Cardiac muscle cell (in vitro differentiated cells and primary cell): ENCODE measurements around the gene MAST4. TPM values are rescaled to one million over a fixed set of nuclear protein-coding genes. Genes with fewer than 3 reads are reported as not detected.

Experiments
- DNase-seq, 2 donors: peaks; one replicate each; pipeline versions ENCODE4 v3.0.0 to v3.0.0-alpha.2; 2010 to 2017; ENCODE audit warnings: low read depth in 1 of 2, low spot score in 1 of 2
- H3K27ac ChIP-seq: fragments of 200-600 bp; sonication (generic); 2 replicates; pipeline ENCODE4 v1.5.1; 2016
- H3K27me3 ChIP-seq: fragments of 200-600 bp; sonication (generic); 2 replicates; pipeline ENCODE4 v1.6.0; 2016; ENCODE audit warnings: control low read depth
- H3K36me3 ChIP-seq: fragments of 200-600 bp; sonication (generic); 2 replicates; pipeline ENCODE4 v1.5.1; 2016; ENCODE audit warnings: control low read depth
- H3K4me1 ChIP-seq: fragments of 200-600 bp; sonication (generic); 2 replicates; pipeline ENCODE4 v1.8.1; 2017; ENCODE audit warnings: low read depth, mild to moderate bottlenecking, mixed run types
- H3K4me3 ChIP-seq: fragments of 200-600 bp; sonication (generic); 2 replicates; pipeline ENCODE4 v1.5.1; 2016; ENCODE audit warnings: mild to moderate bottlenecking
- H3K9me3 ChIP-seq: fragments of 200-600 bp; sonication (generic); 2 replicates; pipeline ENCODE4 v1.5.1; 2017; ENCODE audit warnings: low read depth, mild to moderate bottlenecking, control low read depth
- polyA plus RNA-seq: library from polyadenylated mRNA; unstranded; fragments of >200 nt; fragmentation: Nextera tagmentation; extraction: Ambion mirVana; gene quantifications from 2 replicates; pipeline ENCODE4 v1.2.1, GENCODE V29; 2016
- total RNA-seq: library from RNA; depleted of rRNA; stranded (reverse); fragments of >200 nt; gene quantifications from 2 replicates; pipeline ENCODE4 v1.2.3, GENCODE V29; 2016
- TF ChIP-seq, protein P1 (sequence below): IDR thresholded peaks from 2 replicates; pipeline ENCODE4 v1.5.1; 2012; ENCODE audit warnings: low read depth, mild to moderate bottlenecking, low read length

MAST4 gene
- total and polyA plus RNA-seq, 2 experiments from 2014 or later = 33.1 to 58.0 TPM

DNA sequence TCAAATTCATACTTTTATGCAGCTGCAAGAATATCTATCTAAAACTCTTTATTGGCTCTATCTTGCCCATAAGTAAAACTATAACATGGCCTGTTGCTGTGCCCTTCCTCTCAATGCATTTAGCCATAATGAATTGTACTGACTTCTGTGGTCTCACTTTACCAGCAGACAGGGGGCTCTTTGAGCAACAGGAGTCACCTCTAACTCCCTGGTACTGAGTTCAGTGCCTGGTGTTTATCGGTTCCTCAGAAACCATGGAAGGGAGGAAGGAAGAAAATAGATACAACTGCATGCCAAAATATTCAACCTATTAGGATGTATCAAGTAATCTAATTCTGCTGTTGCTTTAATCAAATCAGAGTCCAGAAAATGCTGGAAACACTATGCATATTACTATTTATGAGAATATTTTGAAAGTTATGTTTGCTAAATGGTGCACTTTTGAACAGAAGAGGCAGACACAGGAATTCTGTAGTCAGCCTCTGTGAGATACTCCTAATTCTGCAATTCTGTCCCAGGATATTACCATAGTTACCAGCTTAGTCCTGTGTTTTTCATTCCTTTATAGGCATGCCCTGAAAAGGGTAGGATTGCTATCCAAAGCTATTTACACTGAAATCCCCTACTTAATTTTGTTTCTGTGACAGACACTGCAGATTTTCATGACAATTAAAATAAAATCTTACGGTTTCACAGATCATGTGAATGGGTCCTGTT, 510.6 kb downstream of the MAST4 start:
- H3K27me3 ChIP-seq = no peaks in the 10 kb centered on the region
- no peak overlapping the region for H3K4me3 ChIP-seq
- no peaks in the 10 kb centered on the region for H3K9me3 ChIP-seq
- TF ChIP-seq, protein P1, sequence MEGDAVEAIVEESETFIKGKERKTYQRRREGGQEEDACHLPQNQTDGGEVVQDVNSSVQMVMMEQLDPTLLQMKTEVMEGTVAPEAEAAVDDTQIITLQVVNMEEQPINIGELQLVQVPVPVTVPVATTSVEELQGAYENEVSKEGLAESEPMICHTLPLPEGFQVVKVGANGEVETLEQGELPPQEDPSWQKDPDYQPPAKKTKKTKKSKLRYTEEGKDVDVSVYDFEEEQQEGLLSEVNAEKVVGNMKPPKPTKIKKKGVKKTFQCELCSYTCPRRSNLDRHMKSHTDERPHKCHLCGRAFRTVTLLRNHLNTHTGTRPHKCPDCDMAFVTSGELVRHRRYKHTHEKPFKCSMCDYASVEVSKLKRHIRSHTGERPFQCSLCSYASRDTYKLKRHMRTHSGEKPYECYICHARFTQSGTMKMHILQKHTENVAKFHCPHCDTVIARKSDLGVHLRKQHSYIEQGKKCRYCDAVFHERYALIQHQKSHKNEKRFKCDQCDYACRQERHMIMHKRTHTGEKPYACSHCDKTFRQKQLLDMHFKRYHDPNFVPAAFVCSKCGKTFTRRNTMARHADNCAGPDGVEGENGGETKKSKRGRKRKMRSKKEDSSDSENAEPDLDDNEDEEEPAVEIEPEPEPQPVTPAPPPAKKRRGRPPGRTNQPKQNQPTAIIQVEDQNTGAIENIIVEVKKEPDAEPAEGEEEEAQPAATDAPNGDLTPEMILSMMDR = no peak
- no peak for DNase-seq
- peaks cover 15% of the 10 kb centered on the region for H3K4me1 ChIP-seq
- no peak overlapping the region for H3K27ac ChIP-seq
- H3K36me3 ChIP-seq = peaks cover 41% of the 10 kb centered on the region

GRCh38 chr5:67111779-67112178, 515.6 kb downstream of the MAST4 start:
- Histone ChIP-seq H3K27ac (no peak overlapping the region), H3K4me3 (no peak overlapping the region), H3K9me3 (no peaks in the 10 kb centered on the region), H3K36me3 (peaks cover 42% of the 10 kb centered on the region), H3K4me1 (no peaks in the 10 kb centered on the region), H3K27me3 (no peaks in the 10 kb centered on the region)
- TF ChIP-seq, protein P1 = no peak
- DNase-seq = no peak

DNA sequence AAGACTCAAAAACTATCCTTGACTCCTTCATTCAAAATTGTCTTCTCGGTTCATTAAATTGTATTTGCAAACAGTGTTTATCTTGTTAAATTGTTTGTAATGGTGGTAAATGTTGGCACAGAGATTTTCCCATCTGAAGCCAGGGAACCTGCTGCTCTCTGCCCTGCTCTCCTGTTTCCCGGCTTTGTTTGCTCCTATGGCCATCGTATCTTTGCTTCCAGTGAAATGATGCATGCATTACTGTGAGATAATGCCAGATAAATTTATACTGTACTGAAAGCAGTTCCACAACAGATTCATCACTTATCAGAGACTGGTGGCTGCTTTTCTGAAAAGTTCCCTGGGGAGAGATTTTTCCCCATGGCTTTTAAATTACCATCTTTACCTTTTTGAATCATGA, 519.1 kb downstream of the MAST4 start:
- Histone ChIP-seq H3K4me3 (no peak overlapping the region), H3K27ac (peak overlapping the region; percentile 55), H3K9me3 (no peaks in the 10 kb centered on the region), H3K27me3 (no peaks in the 10 kb centered on the region), H3K36me3 (peaks cover 27% of the 10 kb centered on the region), H3K4me1 (peaks cover 22% of the 10 kb centered on the region)
- DNase-seq = no peak
- TF ChIP-seq, protein P1 = no peak

- TF ChIP-seq, protein P1 = no peak
- Histone ChIP-seq H3K4me1 (peaks cover 28% of the 10 kb centered on the region), H3K9me3 (no peaks in the 10 kb centered on the region), H3K36me3 (peaks cover 23% of the 10 kb centered on the region), H3K4me3 (no peak overlapping the region), H3K27ac (no peak overlapping the region), H3K27me3 (no peaks in the 10 kb centered on the region)
- DNase-seq = no peak
Measured at GRCh38 chr5:67115817-67116216, 519.6 kb downstream of the MAST4 start.

DNA sequence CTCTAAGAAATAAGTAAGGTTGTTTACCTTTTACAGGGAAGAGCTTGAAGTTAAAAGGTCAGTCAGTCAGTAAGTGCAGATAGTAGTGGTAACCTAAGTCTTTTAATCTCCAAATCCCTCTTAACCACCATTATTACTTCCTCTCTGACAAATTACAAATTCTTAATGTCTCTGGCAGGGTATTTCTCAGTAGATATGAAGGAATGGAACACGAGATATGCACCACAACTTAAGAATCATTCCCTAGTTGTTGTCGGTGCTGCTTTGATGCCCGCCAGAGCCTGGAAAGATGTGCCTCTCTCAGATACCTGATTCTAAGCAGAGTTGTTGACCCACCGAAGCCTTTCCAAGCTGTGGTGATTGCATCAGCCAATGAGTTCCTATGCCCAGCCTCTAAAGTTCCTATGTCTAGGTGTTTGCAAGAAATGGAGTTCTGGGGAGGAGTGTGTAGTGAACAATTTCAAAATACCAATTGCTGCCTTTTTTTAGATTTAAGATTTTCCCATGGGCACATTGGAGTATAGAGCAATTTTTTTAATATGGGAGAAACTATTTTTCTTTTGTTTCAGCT, 521.9 kb downstream of the MAST4 start:
- Histone ChIP-seq H3K4me1 (peaks cover 37% of the 10 kb centered on the region), H3K36me3 (peaks cover 8% of the 10 kb centered on the region), H3K27ac (peak overlapping the region; percentile 81), H3K27me3 (no peaks in the 10 kb centered on the region), H3K9me3 (no peaks in the 10 kb centered on the region), H3K4me3 (no peak overlapping the region)
- TF ChIP-seq, protein P1 = no peak
- no peak for DNase-seq
